ENCODE data around the gene RPP14.

The RPP14 gene

DNA sequence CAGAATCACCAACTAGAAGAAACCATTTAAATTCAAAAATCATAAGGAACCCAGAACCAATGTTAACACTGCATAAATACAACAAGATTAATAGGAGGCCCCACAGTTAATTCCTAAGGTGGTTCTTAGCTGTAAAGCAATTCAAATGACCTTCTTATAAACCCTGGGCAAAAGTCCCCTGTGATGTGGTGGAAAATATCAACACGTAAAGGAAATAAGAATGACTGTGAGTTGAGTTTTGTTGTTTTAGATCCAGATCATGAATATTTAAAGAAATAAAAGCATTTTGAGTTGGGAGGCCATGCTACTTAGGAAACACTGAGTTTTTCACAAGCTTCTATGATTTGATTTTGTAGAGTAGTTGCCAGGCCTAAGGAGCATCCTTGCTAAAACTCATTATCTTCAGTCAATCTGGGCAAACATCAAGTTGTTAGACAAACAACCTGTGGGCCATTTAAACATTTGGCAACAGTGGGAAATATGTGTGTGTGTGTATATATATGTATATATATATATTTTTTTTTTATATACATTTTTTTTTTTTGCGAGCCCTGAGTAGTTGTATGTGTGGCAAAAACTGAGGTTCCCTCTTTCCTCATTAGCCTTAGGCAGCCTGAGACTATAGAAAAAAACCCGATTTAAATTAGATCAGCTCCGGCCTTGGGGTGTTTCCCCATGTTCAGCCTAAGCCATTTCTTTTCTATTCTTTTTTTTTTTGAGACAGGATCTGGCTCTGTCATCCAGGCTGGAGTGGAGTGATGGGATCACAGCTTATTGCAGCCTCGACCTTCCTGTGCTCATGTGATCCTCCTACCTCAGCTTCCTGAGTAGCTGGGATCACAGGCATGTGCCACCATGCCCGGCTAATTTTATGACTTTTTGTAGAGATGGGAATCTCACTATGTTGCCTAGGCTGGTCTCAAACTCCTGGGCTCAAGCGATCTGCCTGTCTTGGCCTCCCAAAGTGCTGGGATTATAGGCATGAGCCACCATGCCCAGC, 18.6 kb downstream of the RPP14 start:
- TF ChIP-seq, protein P1, sequence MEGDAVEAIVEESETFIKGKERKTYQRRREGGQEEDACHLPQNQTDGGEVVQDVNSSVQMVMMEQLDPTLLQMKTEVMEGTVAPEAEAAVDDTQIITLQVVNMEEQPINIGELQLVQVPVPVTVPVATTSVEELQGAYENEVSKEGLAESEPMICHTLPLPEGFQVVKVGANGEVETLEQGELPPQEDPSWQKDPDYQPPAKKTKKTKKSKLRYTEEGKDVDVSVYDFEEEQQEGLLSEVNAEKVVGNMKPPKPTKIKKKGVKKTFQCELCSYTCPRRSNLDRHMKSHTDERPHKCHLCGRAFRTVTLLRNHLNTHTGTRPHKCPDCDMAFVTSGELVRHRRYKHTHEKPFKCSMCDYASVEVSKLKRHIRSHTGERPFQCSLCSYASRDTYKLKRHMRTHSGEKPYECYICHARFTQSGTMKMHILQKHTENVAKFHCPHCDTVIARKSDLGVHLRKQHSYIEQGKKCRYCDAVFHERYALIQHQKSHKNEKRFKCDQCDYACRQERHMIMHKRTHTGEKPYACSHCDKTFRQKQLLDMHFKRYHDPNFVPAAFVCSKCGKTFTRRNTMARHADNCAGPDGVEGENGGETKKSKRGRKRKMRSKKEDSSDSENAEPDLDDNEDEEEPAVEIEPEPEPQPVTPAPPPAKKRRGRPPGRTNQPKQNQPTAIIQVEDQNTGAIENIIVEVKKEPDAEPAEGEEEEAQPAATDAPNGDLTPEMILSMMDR (IDR thresholded peaks at IDR 0.05; ENCODE audit: low read depth, low read length), result no peak
- TF ChIP-seq MYC (IDR thresholded peaks at IDR 0.05; ENCODE audit: low read depth, low read length) (no peak), POLR2A (IDR thresholded peaks at IDR 0.05; ENCODE audit: extremely low read depth, insufficient read length) (no peak)
- TF ChIP-seq, protein P2, sequence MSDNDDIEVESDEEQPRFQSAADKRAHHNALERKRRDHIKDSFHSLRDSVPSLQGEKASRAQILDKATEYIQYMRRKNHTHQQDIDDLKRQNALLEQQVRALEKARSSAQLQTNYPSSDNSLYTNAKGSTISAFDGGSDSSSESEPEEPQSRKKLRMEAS (IDR thresholded peaks at IDR 0.05; ENCODE audit: low read depth, low read length), result no peak

DNA sequence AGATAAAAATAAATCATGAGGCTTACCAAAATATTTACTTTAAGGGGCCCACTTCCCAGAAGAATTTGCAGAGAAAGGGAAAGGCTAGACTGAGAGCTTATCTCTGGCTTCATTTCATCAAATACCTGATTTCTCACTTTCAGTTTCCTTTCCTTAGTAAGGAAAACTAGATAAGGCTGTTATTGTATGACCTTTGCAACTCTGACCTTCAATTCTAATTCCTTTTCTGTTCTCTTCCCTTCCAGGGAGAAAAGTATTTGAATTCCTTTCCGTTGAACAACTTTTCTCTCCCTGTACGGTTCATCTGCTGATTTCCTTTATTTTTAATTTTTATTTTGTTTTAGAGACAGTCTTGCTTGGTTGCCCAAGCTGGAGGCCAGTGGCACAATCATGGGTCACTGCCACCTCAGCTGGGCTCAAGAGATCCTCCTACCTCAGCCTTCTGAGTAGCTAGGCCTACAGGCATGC, 19.5 kb downstream of the RPP14 start:
- H3K4me3 ChIP-seq (ENCODE audit: low read depth, low read length), result no peak overlapping the region
- TF ChIP-seq, protein P2 (IDR thresholded peaks at IDR 0.05; ENCODE audit: low read depth, low read length), result no peak
- TF ChIP-seq POLR2A (IDR thresholded peaks at IDR 0.05; ENCODE audit: extremely low read depth, insufficient read length) (no peak), MYC (IDR thresholded peaks at IDR 0.05; ENCODE audit: low read depth, low read length) (no peak)
- TF ChIP-seq, protein P1 (IDR thresholded peaks at IDR 0.05; ENCODE audit: low read depth, low read length), result no peak
- no peak for DNase-seq (ENCODE audit: low read depth)

More for the DNA sequence above, 18.6 kb downstream of the RPP14 start:
- no peak overlapping the region for H3K4me3 ChIP-seq (ENCODE audit: low read depth, low read length)
- no peak for DNase-seq (ENCODE audit: low read depth)

DNA sequence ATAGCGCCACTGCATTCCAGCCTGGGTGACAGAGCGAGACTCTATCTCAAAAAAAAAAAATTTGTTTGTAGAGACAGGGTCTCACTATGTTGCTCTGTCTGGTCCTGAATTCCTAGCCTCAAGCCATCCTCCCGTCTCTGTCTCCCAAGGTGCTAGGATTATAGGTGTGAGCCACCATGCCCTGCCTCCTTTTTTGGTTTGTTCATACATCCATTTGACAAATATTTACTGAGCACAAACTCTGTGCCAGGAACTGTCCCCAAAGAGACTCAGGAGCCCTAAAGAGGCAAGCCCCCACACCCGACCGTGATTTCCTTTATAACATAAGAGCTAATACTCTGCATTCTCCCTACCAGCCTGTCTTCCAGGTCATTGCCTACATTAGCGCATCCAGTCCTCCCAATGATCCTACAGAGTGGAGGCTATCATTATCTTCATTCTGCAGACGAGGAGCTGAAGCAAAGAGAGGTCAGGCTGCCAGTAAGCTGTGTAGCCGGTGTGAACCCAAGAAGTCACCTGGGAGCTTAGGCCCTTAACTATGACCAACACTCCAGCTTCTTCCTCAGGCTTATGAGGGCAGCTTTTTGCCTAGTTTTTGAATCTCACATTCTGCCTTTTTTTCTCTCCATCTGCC, 20.3 kb downstream of the RPP14 start:
- TF ChIP-seq, protein P1 (IDR thresholded peaks at IDR 0.05; ENCODE audit: low read depth, low read length), result no peak
- TF ChIP-seq, protein P2 (IDR thresholded peaks at IDR 0.05; ENCODE audit: low read depth, low read length), result no peak
- TF ChIP-seq POLR2A (IDR thresholded peaks at IDR 0.05; ENCODE audit: extremely low read depth, insufficient read length), result no peak
- DNase-seq (ENCODE audit: low read depth), result no peak
- H3K4me3 ChIP-seq (ENCODE audit: low read depth, low read length), result no peak overlapping the region

DNA sequence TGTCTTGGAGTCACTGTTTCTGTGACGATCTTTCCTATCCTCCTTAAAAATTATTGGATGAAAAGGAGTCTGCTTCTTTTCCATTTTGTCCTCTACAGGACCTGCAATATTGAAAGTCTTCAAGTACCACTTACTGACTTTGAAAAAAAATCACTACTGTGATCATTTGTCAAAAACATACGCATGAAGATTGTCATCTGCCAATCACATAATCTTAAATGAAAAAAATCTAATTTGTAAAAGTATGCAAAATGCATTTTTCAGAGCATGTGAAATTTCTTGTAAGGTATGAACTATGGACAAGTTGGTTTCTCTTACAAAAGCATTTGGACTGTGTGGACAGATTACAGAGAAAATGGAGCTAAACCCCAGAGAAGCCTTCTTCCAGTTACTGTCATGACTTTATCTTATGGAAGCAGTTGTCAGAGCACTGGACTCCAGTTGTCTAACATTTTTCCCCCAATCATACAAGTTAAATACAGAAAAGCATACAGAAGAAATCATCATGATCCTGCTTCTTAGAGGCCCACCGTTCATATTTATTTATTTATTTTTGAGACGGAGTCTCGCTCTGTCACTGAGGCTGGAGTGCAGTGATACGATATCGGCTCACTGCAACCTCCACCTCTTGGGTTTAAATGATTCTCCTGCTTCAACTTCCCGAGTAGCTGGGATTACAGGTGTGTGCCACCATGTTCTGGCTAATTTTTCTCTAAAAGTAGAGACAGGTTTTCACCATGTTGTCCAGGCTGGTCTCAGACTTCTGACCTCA, 23.3 kb downstream of the RPP14 start:
- no peak for DNase-seq (ENCODE audit: low read depth)

More for the DNA sequence above, 23.3 kb downstream of the RPP14 start:
- TF ChIP-seq, protein P2 (IDR thresholded peaks at IDR 0.05; ENCODE audit: low read depth, low read length), result no peak
- TF ChIP-seq, protein P1 (IDR thresholded peaks at IDR 0.05; ENCODE audit: low read depth, low read length), result no peak
- TF ChIP-seq MYC (IDR thresholded peaks at IDR 0.05; ENCODE audit: low read depth, low read length) (no peak), POLR2A (IDR thresholded peaks at IDR 0.05; ENCODE audit: extremely low read depth, insufficient read length) (no peak)
- H3K4me3 ChIP-seq (ENCODE audit: low read depth, low read length), result no peak overlapping the region

Measured in NB4 (cell line).